Tongue (tissue), 2 donors: ENCODE measurements around the gene CLIC6. TPM values are rescaled to one million over a fixed set of nuclear protein-coding genes. Genes with fewer than 3 reads are reported as not detected.
"Not testable (repeated sequence)": the region's sequence is repeated elsewhere in the genome, so short reads cannot be mapped to it uniquely, and the experiment has no call there.

Experiments
- DNase-seq: peaks from one replicate; pipeline ENCODE4 v3.0.0-alpha.2; 2015
- total RNA-seq: library from RNA; depleted of rRNA; stranded (reverse); fragments of >200 nt; gene quantifications from one replicate; pipeline ENCODE4 v1.2.3, GENCODE V29; 2014

Gene CLIC6
- total RNA-seq, 1 donor from 2014 or later = 2.1 TPM

DNA sequence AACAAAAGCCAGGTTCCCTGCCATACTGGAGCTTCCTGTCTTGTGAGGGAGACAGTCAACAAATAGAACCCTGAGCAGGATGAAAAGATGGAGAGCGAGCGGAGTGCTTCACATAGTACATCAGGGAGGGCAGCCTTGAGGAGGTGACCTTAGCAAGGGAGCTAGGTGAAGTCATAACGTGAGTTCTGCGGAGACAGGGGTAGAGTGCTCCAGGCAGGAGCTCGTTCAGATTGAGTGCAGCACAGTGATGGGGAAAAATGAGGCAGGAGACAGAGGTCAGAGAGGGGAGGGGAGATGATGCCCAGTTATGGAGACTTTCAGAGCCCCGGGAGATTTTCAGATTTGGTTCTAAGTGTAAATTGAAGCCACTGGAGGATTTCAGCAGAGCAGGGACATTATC, 15.3 kb upstream of the CLIC6 start:
- no peak for DNase-seq

DNA sequence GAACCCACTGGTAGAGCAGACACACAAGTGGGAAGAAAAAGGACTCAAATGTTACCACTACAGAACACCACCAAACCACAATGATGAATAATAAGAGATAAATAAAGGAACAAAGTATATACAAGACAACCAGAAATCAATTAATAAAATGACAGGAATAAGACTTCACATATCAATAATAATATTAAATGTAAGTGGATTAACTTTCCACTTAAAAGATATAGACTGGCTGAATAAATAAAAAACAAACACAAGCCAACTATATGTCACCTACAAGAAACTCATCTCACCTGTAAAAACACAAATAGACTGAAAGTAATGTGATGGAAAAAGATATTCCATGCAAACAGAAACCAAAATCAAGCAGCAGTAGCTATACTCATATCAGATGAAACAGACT, 6.9 kb upstream of the CLIC6 start:
- no peak for DNase-seq

DNA sequence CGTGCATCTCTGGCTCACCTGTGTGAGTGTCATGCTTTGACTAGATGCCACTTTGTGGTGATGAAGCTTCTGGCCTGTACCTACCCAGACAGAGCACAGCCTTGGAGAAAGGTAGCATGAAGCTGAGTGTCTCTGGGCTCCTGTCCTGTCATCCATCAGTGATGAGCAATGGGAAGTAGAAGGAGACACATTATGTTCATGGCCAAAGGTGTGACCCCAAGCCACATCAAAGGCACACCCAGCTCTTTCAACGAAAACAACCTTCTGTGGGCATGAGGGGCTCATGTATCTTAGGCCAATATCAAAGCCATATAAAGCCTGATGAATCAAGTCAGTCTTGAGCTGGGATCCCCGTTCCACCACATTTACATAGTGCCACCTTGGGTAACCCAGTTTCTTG, 1.0 kb upstream of the CLIC6 start:
- DNase-seq = no peak

DNA sequence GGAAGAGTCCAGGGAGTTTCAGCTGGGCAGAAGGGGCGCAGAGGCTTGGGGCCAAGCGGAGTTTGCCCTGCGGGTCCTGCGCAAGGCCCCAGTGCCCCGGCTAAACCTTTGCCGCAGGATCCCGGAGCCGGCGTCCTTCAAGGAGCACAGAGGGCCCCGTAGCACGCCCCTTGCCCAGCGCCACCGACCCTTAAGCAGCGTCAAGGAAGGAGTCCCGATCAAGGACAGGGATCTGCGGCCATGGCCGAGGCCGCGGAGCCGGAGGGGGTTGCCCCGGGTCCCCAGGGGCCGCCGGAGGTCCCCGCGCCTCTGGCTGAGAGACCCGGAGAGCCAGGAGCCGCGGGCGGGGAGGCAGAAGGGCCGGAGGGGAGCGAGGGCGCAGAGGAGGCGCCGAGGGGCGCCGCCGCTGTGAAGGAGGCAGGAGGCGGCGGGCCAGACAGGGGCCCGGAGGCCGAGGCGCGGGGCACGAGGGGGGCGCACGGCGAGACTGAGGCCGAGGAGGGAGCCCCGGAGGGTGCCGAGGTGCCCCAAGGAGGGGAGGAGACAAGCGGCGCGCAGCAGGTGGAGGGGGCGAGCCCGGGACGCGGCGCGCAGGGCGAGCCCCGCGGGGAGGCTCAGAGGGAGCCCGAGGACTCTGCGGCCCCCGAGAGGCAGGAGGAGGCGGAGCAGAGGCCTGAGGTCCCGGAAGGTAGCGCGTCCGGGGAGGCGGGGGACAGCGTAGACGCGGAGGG, 520 bp downstream of the CLIC6 start:
- no peak for DNase-seq

DNA sequence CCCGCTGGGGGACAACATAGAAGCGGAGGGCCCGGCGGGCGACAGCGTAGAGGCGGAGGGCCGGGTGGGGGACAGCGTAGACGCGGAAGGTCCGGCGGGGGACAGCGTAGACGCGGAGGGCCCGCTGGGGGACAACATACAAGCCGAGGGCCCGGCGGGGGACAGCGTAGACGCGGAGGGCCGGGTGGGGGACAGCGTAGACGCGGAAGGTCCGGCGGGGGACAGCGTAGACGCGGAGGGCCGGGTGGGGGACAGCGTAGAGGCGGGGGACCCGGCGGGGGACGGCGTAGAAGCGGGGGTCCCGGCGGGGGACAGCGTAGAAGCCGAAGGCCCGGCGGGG, 1.1 kb downstream of the CLIC6 start:
- not testable (repeated sequence) for DNase-seq

DNA sequence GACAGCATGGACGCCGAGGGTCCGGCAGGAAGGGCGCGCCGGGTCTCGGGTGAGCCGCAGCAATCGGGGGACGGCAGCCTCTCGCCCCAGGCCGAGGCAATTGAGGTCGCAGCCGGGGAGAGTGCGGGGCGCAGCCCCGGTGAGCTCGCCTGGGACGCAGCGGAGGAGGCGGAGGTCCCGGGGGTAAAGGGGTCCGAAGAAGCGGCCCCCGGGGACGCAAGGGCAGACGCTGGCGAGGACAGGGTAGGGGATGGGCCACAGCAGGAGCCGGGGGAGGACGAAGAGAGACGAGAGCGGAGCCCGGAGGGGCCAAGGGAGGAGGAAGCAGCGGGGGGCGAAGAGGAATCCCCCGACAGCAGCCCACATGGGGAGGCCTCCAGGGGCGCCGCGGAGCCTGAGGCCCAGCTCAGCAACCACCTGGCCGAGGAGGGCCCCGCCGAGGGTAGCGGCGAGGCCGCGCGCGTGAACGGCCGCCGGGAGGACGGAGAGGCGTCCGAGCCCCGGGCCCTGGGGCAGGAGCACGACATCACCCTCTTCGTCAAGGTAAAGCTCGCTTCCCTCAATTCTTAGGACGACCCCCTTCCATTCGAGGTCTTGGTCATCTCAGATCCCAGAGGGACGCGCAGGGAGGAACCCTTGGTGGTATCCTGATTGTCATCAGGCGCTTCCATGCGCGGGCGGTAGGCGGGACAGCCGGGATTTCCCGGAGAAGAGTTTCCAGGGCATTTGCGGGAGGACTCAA, 1.6 kb downstream of the CLIC6 start:
- no peak for DNase-seq

DNA sequence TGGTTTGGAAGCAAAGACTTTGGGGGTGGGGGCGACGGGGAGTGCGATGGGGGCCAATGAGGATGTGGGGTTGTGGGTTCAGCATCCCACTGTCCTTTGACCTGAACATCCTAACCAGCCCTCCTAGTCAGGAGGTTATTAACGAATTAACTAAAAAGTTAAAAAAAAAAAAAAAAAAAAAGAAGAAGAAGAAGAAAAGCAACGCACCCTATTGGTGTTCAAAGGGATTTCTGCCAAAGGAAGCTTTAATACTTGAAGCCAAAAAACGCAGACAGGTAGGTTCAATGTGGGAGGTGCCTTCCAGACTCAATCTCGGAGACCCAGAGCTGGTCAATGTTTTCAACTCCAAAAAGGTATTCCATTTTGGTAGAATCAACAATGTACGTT, 2.2 kb downstream of the CLIC6 start:
- DNase-seq = no peak

DNA sequence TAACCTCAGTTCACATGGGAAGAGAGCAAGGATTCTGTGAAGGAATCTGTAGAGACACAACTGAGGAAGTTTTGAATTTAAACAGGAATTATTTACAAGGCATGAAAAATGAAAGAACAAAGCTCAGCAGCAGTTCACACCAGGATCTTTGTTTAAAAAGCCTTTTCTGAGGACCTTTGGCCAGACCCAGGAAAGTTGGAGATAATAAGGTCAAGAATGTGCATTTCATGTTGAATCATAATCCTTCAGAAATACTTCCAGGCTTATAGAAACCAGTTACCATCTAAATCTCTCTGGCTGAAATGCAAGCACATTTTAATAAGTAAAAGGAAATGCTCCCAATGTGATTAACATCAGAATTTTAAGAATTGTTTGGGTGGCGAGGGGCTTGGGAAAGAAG, 2.7 kb downstream of the CLIC6 start:
- DNase-seq = no peak

DNA sequence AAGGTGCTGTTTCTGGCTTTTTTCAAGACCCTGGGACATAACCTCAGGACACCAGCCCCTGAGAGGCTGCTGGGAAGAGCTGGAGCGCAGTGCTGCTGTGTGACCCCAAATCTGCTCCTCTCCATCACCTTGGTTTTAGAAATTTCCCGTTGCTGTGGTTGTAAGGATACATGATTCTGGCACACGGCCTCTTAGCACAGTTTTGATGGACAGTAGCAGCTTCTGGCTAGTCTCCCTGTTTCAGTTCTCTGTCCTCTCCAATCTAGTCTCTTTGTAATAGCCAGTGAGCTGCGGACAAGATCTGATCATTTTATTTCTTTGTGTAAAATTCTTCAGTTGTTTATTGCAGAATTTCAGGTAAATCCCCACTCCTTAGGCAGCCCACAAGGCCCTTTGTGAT, 3.1 kb downstream of the CLIC6 start:
- DNase-seq = peak; percentile 41

DNA sequence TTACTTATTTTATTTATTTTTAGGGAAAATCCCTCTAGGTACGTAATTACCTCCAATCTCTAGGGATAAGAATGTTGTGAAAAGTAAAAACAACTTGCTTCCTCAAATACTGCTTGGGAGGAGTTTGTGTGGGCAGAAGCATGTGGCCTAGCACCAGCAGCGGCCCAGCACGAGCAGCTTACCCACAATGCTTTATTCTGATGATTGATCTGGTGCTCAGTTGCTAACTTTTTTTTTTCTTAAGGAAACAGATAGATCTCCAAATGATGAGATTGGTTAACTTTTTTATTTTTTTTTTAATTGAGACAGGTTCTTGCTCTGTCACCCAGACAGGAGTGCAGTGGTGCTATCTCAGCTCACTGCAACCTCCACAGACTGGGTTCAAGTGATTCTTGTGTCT, 4.2 kb downstream of the CLIC6 start:
- no peak for DNase-seq

DNA sequence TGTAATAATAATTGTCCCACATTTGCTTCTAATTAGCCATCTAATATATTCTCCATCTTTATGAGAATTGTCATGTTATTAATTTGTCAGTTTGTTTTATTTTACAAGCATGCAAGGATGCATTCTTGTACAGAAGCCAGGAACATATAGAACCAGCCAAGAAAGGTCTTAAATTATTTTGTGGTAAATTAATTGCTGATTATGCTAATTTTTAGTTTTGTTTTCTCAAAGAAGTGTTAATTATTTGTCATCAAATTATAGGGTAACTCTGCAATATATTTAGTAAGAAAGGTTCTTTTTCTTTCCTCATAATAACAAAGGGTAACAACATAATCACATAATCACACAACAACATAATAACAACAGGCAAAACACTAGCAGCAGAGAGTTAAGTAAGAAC, 5.7 kb downstream of the CLIC6 start:
- no peak for DNase-seq

DNA sequence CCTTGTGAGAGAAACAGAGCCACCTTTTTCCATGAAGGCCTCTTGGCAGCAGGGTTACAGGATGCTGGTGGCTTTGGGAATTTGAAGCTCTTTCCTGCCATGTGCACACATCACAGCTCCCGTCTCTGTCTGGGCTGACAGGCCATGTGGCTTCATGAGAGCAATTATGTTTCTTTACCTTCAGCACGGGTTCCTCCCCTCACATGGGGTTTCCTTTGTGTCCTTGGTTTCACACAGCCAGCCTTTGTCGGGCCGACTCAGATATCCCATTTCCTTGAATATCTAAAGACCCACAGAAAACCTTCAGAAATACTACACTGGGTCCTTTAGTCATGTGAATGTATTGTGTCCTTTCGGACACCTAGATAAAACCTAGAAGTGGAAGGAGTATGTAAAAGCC, 7.1 kb downstream of the CLIC6 start:
- DNase-seq = no peak

DNA sequence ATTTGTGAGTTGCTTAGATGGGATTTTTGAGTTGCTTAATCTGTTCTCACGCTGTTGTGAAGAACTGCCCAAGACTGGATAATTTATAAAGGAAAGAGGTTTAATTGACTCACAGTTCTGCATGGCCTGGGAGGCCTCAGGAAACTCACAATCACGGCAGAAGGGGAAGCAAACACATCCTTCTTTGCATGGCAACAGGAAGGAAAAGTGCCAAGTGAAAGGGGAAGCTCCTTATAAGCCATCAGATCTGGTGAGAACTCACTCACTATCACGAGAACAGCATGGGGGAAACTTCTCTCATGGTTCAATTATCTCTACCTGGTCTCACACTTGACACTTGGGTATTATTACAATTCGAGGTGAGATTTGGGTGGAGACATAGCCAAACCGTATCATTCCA, 10.3 kb downstream of the CLIC6 start:
- DNase-seq = no peak

DNA sequence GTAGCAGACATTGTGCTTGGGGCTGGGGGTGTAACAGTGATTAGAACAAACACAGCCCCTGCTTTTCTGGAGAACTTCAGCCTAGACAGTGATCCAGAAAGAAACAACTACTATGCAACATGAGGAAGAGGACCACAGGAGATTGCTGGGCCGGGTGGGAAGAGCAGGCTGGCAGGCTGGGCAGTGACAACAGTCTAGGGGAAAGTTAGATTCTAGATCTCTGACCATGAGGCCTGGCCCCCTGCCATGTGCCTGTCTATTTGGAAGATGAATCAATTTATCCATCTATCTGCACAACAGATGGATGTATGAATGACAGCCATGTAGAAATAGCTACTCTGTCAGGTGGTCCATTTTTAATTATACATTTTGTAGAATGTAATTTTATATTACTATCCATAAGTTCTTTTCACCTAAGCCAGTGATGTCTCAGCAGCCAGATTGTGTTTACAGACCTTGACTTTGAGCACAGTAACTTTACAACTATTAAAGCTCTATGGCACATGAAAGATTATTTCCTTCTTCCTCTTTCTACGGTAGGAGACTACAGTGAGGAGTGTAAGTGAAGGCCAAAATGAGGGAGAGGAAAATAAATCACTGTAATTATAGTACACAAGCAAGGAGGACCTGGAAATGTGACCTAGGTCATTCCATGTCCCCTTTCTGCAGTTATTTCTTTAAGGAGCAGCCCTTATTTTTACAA, 15.5 kb downstream of the CLIC6 start:
- no peak for DNase-seq

DNA sequence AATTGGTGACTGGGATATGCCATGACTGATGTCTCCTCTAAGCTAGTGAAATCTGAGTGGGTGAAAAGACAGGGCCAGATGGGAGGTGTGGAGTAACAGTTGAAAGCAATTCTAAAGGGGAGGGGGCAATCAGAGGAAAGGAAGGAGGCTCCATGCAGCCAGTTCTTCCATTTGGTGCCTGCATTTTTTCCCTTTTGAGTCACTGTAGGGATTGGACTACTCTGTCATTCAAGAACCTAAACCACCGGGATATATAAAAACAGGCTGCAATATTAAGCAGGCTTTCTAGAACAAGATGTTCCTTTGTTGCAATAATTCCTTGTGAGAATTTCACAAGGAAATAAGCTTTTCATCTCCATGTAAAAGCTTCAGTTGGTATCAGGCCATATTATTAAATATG, 18.3 kb downstream of the CLIC6 start:
- DNase-seq = no peak

DNA sequence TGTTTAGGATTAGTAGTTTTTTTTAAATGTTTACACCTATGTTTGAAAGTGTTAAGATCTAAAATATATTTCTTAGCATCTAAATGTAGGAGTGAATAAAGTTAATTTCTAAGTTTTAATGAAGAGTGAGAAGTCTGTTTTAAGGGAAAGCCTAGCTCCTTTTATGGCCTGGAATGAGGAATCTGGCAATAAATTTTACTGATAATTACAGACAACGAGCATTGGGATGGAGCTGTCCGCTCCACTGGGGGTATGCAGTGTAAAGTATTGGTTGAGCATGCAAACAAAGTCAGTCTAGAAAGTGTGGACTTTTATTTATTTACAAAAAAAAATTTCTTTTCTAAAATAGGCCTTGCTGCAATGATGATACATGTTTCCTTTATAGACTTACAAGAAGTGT, 19.0 kb downstream of the CLIC6 start:
- DNase-seq = no peak

DNA sequence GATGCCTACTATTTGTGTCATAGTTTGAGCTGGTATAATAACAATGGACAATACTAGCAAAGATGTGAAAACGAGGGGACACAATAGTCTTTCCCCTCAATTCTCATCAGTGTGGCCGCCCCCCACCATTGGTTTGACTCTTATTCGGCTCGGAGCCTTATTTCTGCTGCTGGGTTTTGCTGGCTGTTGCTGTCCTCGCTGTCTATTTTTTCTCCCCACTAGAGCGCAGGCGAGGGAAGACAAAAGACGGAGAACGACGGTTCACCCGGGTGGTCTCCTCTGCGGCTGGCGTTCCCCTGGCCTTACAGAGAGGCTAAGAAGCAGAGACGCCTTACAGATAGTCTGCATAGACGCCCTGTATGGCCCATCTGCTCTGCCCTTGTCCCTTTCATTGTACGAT, 19.4 kb downstream of the CLIC6 start:
- DNase-seq = no peak

DNA sequence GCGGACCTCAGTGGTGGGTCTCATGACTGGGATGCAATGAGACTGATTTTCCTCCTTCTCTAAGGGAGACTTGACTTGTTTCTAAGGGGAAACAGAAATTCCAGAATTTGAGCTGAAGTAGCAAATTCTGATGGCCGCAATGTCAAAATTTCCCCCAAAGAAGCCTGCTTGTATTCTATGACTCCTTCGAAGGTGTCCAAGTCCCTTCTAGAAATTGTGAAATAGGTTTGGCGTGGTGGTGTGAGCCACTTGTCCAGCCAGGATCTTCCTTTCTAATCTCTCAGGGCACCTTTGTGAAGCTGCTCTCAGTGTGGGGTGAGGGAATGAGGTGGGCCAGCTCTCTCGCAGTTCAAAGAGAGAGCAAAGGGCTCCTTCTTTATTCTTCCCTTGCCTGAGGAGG, 19.9 kb downstream of the CLIC6 start:
- DNase-seq = no peak

DNA sequence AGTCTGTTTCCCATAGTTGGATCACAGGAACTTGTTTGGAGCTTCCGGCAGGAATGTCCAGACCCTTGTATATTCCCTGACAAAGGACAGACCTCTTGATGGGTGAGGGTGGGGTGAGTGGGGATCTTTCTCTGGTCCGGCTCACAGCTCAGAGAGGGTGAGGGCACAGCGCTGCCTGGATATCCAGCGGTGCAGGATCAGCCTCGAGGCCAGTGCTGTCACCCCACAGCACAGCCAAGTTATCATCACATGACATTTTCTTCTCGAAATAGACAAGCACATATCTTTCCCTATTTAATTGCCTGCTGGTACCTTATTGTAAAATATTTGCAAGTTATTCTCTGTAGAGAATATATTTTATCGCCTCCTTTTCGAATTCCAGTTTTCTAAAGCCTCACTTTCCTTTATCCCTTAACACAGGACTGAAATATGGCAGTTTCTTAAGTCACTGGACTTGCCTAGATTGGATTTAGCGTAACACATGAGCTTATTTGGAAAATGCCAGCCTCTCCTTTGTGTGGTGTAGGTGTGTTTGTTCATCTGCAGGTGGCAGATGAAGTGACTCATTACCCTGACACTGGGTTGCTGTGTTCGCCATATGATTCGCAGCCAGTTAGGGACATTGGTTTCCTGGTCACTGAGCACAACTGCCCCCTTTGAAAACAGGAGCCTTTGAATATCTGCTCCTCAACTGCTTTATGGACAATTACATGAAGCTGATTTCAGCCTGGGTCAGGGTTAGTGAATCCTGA, 21.4 kb downstream of the CLIC6 start:
- DNase-seq = no peak

DNA sequence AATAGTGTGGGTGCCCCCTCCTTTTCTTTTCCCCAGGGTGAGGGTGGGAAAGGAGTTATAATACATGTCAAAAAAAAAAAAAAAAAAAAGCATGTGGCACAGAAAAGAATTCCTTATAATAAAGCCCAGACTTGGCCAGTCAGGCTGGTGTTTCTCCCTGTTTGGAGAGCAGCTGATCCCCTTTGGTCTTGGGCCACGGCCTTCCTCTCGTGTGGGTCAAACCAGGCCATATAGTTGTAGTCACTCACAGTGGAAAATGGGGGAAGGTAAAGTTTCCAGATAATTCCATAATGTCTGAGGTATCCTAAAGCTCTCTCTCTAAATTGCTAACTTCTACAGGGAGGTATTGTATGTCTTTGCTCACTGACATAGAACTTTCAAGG, 22.0 kb downstream of the CLIC6 start:
- no peak for DNase-seq

DNA sequence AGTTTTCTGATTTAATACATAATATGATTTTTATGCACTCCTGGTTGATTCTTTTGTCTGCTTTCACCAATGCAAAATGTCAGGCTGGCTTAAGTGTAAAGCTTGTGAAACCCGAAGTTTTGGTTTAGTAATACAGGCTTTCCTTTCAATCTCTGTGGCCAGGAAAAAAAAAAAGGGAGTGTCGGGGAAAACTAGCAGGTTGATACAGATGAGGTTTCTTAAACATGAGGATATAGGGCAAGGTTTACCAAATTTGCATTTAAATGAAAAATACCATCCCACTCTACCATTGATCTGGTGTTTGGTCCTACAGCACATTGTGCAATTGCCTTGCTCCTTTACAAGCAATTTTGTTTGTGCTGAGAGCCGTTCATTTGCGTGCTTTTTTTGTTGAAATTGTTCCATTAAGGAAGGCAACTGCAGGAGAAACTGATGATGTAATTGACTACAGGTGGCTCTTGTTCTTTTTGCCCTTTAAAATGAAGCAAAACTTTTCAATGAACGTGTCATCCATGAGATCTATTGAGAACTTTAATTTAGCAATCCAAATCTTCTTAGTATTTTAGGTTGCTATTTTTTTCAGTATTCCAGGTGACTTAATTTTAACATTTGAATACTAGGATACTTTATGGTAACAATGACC, 22.7 kb downstream of the CLIC6 start:
- DNase-seq = no peak

DNA sequence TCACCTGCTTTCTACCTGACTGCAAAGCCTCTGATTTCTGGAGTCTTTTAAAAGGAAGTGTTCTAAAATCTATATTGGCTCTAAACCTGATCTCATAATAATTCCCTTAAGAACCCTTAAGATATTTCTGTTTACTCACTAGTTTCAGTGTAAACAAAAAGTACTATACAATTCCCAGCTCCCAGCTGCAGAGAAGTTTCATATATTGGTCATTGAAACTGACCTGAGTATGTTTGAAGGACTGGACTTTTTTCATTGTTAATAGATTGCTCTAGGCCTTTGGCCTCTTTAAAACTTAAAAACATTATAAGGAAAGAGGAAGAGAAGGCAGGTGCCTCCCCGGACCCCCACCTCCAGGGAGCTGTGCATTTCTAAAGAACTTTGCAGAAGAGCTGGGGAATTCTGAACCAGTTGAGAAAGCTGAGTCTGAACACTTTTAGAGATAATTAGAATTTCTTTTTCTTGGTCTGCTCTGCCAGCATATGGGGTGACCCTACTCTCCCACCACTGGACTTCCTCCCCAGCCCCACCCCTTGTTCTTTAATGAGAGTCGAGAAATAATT, 23.7 kb downstream of the CLIC6 start:
- no peak for DNase-seq
